HepG2 (cell line): ENCODE data around the gene LIN7A. TPM values are rescaled to one million over a fixed set of nuclear protein-coding genes. Genes with fewer than 3 reads are reported as not detected.

Experiments used
- NR1H2 ChIP-seq: sonication (generic); formaldehyde crosslinking; IDR thresholded peaks from 2 replicates; pipeline ENCODE4 v1.8.1; 2022; ENCODE audit warnings: low read depth, missing genetic modification reagents, borderline replicate concordance
- ZBTB40 ChIP-seq, 2 experiments: fragments of 450-650 bp in 1 of 2; sonication (generic) in 1 of 2; formaldehyde crosslinking in 1 of 2; IDR thresholded peaks; 2 replicates each; pipeline versions ENCODE4 v1.6.1 to v1.8.0; 2016 to 2022; ENCODE audit warnings: antibody characterized with exemption in 1 of 2, mild to moderate bottlenecking in 1 of 2, missing genetic modification reagents in 1 of 2
- ZNF550 ChIP-seq: sonication (generic); formaldehyde crosslinking; IDR thresholded peaks from 2 replicates; pipeline ENCODE4 v1.4.0; 2020; ENCODE audit warnings: mild to moderate bottlenecking, missing genetic modification reagents, borderline replicate concordance
- ZNF776 ChIP-seq: sonication (generic); formaldehyde crosslinking; IDR thresholded peaks from 2 replicates; pipeline ENCODE4 v1.4.0; 2020; ENCODE audit warnings: mild to moderate bottlenecking, missing genetic modification reagents
- polyA plus RNA-seq, 8 experiments: library from polyadenylated mRNA; depleted of rRNA in 3 of 8; stranded (reverse) in 7 of 8; unstranded in 1 of 8; fragments of >200 nt; fragmentation: Illumina TruSeq in 4 of 8; extraction: Trizol in 4 of 8; gene quantifications; 2 replicates each; pipeline versions ENCODE4 v1.2.1 to v1.2.3, GENCODE V29; 2011 to 2016; ENCODE audit warnings: low read depth in 4 of 8, missing spikeins in 1 of 8, mixed read lengths in 1 of 8; ENCODE audit not compliant: insufficient read depth in 1 of 8
- total RNA-seq, 5 experiments: library from RNA; depleted of rRNA; stranded (reverse); fragments of >200 nt; fragmentation: Illumina TruSeq; extraction: Trizol; gene quantifications; 2 replicates each; pipeline ENCODE4 v1.2.3, GENCODE V29; 2016; ENCODE audit warnings: low read depth in 1 of 5

The LIN7A gene
- total and polyA plus RNA-seq, 2 of the 13 experiments (the other 11 are each of a cell fraction or from before 2014, with no cell fraction given) = 18.5 to 19.2 TPM

- TF ChIP-seq NR1H2 (CRISPR knock-in tag) = no peak
- TF ChIP-seq ZNF776 (CRISPR knock-in tag) = no peak
- TF ChIP-seq ZNF550 (CRISPR knock-in tag) = no peak
- TF ChIP-seq ZBTB40 (IDR thresholded peaks at IDR 0.05) = no peak
- TF ChIP-seq ZBTB40 (CRISPR knock-in tag; IDR thresholded peaks at IDR 0.05) = no peak
- TF ChIP-seq, all 625 proteins: peak for 0
Measured at GRCh38 chr12:80892597-80893445, 44.9 kb downstream of the LIN7A start (continued).
